ENCODE results near the gene GPR156.

DNA sequence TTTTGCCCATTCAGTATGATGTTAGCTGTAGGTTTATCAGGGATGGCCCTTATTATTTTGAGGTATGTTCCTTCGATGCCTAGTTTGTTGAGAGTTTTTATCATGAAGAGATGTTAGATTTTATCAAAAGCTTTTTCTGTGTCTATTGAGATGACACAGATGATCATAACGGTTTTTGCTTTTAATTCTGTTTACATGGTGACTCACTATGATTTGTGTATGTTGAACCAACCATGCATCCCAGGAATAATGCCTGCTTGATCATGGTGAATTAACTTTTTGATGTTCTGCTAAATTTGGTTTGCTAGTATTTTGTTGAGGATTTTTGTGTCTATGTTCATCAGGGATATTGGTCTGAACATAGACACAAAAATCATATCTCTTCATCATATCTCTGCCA lies 8.3 kb downstream of the GPR156 start:
- TF ChIP-seq NR3C1 (CRISPR knock-in tag; IDR thresholded peaks at IDR 0.05), result no peak
- TF ChIP-seq, protein P1, sequence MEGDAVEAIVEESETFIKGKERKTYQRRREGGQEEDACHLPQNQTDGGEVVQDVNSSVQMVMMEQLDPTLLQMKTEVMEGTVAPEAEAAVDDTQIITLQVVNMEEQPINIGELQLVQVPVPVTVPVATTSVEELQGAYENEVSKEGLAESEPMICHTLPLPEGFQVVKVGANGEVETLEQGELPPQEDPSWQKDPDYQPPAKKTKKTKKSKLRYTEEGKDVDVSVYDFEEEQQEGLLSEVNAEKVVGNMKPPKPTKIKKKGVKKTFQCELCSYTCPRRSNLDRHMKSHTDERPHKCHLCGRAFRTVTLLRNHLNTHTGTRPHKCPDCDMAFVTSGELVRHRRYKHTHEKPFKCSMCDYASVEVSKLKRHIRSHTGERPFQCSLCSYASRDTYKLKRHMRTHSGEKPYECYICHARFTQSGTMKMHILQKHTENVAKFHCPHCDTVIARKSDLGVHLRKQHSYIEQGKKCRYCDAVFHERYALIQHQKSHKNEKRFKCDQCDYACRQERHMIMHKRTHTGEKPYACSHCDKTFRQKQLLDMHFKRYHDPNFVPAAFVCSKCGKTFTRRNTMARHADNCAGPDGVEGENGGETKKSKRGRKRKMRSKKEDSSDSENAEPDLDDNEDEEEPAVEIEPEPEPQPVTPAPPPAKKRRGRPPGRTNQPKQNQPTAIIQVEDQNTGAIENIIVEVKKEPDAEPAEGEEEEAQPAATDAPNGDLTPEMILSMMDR (IDR thresholded peaks at IDR 0.05 in 2 of 3, conservative IDR thresholded peaks at IDR 0.05 in 1 of 3; ENCODE audit: insufficient read depth in 2 of 3, low read depth in 1 of 3, low read length in 3 of 3), result no peak
- TF ChIP-seq, protein P2, sequence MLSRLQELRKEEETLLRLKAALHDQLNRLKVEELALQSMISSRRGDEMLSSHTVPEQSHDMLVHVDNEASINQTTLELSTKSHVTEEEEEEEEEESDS (CRISPR knock-in tag; IDR thresholded peaks at IDR 0.05), result no peak
- no peak for TF ChIP-seq ETV5 (CRISPR knock-in tag; IDR thresholded peaks at IDR 0.05; ENCODE audit: low read depth)
- TF ChIP-seq MTA1 (IDR thresholded peaks at IDR 0.05; ENCODE audit: borderline replicate concordance), result no peak
- TF ChIP-seq FOXM1 (IDR thresholded peaks at IDR 0.05; ENCODE audit: low read depth), result no peak
- TF ChIP-seq FOXM1 (CRISPR knock-in tag; IDR thresholded peaks at IDR 0.05; ENCODE audit: low read depth), result no peak
- TF ChIP-seq, protein P3, sequence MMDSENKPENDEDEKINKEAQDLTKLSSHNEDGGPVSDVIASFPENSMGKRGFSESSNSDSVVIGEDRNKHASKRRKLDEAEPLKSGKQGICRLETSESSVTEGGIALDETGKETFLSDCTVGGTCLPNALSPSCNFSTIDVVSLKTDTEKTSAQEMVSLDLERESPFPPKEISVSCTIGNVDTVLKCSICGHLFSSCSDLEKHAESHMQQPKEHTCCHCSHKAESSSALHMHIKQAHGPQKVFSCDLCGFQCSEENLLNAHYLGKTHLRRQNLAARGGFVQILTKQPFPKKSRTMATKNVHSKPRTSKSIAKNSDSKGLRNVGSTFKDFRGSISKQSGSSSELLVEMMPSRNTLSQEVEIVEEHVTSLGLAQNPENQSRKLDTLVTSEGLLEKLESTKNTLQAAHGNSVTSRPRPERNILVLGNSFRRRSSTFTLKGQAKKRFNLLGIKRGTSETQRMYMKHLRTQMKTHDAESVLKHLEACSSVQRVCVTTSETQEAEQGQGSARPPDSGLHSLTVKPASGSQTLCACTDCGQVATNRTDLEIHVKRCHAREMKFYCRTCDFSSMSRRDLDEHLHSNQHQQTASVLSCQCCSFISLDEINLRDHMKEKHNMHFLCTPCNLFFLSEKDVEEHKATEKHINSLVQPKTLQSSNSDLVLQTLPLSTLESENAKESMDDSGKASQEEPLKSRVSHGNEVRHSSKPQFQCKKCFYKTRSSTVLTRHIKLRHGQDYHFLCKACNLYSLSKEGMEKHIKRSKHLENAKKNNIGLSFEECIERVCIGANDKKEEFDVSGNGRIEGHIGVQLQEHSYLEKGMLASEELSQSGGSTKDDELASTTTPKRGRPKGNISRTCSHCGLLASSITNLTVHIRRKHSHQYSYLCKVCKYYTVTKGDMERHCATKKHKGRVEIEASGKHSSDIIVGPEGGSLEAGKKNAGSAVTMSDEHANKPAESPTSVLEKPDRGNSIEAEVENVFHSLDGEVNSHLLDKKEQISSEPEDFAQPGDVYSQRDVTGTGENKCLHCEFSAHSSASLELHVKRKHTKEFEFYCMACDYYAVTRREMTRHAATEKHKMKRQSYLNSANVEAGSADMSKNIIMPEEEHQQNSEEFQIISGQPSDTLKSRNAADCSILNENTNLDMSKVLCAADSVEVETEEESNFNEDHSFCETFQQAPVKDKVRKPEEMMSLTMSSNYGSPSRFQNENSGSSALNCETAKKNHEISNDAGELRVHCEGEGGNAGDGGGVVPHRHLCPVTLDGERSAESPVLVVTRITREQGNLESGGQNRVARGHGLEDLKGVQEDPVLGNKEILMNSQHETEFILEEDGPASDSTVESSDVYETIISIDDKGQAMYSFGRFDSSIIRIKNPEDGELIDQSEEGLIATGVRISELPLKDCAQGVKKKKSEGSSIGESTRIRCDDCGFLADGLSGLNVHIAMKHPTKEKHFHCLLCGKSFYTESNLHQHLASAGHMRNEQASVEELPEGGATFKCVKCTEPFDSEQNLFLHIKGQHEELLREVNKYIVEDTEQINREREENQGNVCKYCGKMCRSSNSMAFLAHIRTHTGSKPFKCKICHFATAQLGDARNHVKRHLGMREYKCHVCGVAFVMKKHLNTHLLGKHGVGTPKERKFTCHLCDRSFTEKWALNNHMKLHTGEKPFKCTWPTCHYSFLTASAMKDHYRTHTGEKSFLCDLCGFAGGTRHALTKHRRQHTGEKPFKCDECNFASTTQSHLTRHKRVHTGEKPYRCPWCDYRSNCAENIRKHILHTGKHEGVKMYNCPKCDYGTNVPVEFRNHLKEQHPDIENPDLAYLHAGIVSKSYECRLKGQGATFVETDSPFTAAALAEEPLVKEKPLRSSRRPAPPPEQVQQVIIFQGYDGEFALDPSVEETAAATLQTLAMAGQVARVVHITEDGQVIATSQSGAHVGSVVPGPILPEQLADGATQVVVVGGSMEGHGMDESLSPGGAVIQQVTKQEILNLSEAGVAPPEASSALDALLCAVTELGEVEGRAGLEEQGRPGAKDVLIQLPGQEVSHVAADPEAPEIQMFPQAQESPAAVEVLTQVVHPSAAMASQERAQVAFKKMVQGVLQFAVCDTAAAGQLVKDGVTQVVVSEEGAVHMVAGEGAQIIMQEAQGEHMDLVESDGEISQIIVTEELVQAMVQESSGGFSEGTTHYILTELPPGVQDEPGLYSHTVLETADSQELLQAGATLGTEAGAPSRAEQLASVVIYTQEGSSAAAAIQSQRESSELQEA (IDR thresholded peaks at IDR 0.05; ENCODE audit: low read depth), result no peak
- no peak for TF ChIP-seq ZBTB1 (CRISPR knock-in tag; IDR thresholded peaks at IDR 0.05; ENCODE audit: borderline replicate concordance, low read depth)
- no peak for TF ChIP-seq NFE2L1 (tag; IDR thresholded peaks at IDR 0.05; ENCODE audit: borderline replicate concordance, low read depth)

Data from K562 (cell line).